Sigmoid colon (tissue), 7 donors: ENCODE measurements around the gene PHF8. TPM values are rescaled to one million over a fixed set of nuclear protein-coding genes. Genes with fewer than 3 reads are reported as not detected.

Experiments used
- DNase-seq: peaks from one replicate; pipeline ENCODE4 v3.0.0-alpha.2; 2019
- H3K27ac ChIP-seq, 4 donors: fragments of 200-600 bp; sonication (generic); one replicate each; pipeline ENCODE4 v1.5.1; 2016 to 2019; ENCODE audit warnings: mild to moderate bottlenecking in 1 of 4
- H3K27me3 ChIP-seq, 3 donors: fragments of 200-600 bp; sonication (generic); one replicate each; pipeline ENCODE4 v1.5.1; 2019; ENCODE audit warnings: mild to moderate bottlenecking in 1 of 3
- H3K36me3 ChIP-seq, 4 donors: fragments of 200-600 bp; sonication (generic); one replicate each; pipeline ENCODE4 v1.5.1; 2016 to 2019
- H3K4me1 ChIP-seq, 4 donors: fragments of 200-600 bp; sonication (generic); one replicate each; pipeline ENCODE4 v1.5.1; 2017 to 2019
- H3K4me3 ChIP-seq, 4 donors: fragments of 200-600 bp; sonication (generic); one replicate each; pipeline ENCODE4 v1.5.1; 2017 to 2019; ENCODE audit warnings: mild to moderate bottlenecking in 2 of 4, moderate library complexity in 1 of 4
- H3K9me3 ChIP-seq, 4 donors: fragments of 200-600 bp in 3 of 4; sonication (generic) in 3 of 4; one replicate each; pipeline versions ENCODE4 v1.5.1 to v1.6.1; 2013 to 2019
- CTCF ChIP-seq, 4 experiments: fragments of 450-650 bp in 3 of 4; fragments of 200-600 bp in 1 of 4; IDR thresholded peaks; one replicate each; pipeline ENCODE4 v1.5.1; 2016 to 2019; ENCODE audit warnings: antibody characterized with exemption in 4 of 4, mild to moderate bottlenecking in 3 of 4, moderate library complexity in 2 of 4
- EP300 ChIP-seq, 4 donors: sonication (generic); formaldehyde crosslinking; IDR thresholded peaks; one replicate each; pipeline ENCODE4 v1.6.1; 2017; ENCODE audit warnings: antibody characterized with exemption in 4 of 4
- POLR2A ChIP-seq, 2 donors: fragments of 450-650 bp; IDR thresholded peaks; one replicate each; pipeline ENCODE4 v1.6.1; 2016; ENCODE audit warnings: antibody characterized with exemption in 2 of 2, mild to moderate bottlenecking in 2 of 2, moderate library complexity in 2 of 2
- POLR2AphosphoS5 ChIP-seq, 4 donors: sonication (generic); formaldehyde crosslinking; IDR thresholded peaks; one replicate each; pipeline ENCODE4 v1.6.1; 2017; ENCODE audit warnings: antibody characterized with exemption in 4 of 4
- WGBS, 2 donors: extraction: QIAGEN DNeasy Blood & Tissue Kit; methylation state at CpG; one replicate each; pipeline ENCODE4 v1.1.7; 2013; 5-methylcytosine and 5-hydroxymethylcytosine counted together
- intact Hi-C: fragments of 100-400 bp; cut with DNase I; formaldehyde crosslinking; loops from one replicate; pipeline ENCODE4 v1.15.1; 2023
- polyA plus RNA-seq, 3 donors: library from polyadenylated mRNA; stranded (reverse); fragments of 200-250 nt; gene quantifications; one replicate each; pipeline ENCODE4 v1.2.3, GENCODE V29; 2013
- total RNA-seq, 4 donors: library from RNA; depleted of rRNA; stranded (reverse); fragments of >200 nt; gene quantifications; one replicate each; pipeline ENCODE4 v1.1.0, GENCODE V29; 2016
- donor health status: healthy with polysubstance abuse.
- donor health status: Bipolar disorder and iron deficiency.
- donor health status: healthy.

Gene PHF8
- total and polyA plus RNA-seq, 7 donors: 4.4 to 44.9 (median 15.3) TPM

- Histone ChIP-seq H3K27me3 (no peaks in the 10 kb centered on the region), H3K36me3 (peaks cover 0 to 3% (median 0%) of the 10 kb centered on the region in 4 donors), H3K4me1 (no peaks in the 10 kb centered on the region), H3K9me3 (no peaks in the 10 kb centered on the region), H3K27ac (no peak overlapping the region), H3K4me3 (no peak overlapping the region)
- 74 to 87% methylated on average over 2 of the region's 2 CpGs for WGBS, 2 donors
- TF ChIP-seq CTCF (IDR thresholded peaks at IDR 0.05) (no peak), EP300 (IDR thresholded peaks at IDR 0.05) (no peak), POLR2A (IDR thresholded peaks at IDR 0.05) (no peak), POLR2AphosphoS5 (IDR thresholded peaks at IDR 0.05) (no peak)
- intact Hi-C loops: no loop called here
- no peak for DNase-seq
These were observed 23.5 kb upstream of the PHF8 start for GRCh38 chrX:54067766-54068165.

GRCh38 chrX:54066841-54067240 lies 22.6 kb upstream of the PHF8 start:
- no peak for DNase-seq
- Histone ChIP-seq H3K36me3 (no peaks in the 10 kb centered on the region), H3K4me3 (no peak overlapping the region), H3K27me3 (no peaks in the 10 kb centered on the region), H3K9me3 (no peaks in the 10 kb centered on the region), H3K27ac (no peak overlapping the region), H3K4me1 (no peaks in the 10 kb centered on the region)
- TF ChIP-seq EP300 (IDR thresholded peaks at IDR 0.05) (no peak), POLR2AphosphoS5 (IDR thresholded peaks at IDR 0.05) (no peak), POLR2A (IDR thresholded peaks at IDR 0.05) (no peak), CTCF (IDR thresholded peaks at IDR 0.05) (no peak)
- intact Hi-C loops: no loop called here

- WGBS, 2 donors: 82 to 87% methylated on average over 3 of the region's 3 CpGs
- Histone ChIP-seq H3K36me3 (no peaks in the 10 kb centered on the region), H3K9me3 (no peaks in the 10 kb centered on the region), H3K27ac (no peak overlapping the region), H3K4me3 (no peak overlapping the region), H3K27me3 (no peaks in the 10 kb centered on the region), H3K4me1 (no peaks in the 10 kb centered on the region)
- intact Hi-C loops: no loop called here
- no peak for DNase-seq
- TF ChIP-seq CTCF (IDR thresholded peaks at IDR 0.05): no peak
- no peak for TF ChIP-seq POLR2A (IDR thresholded peaks at IDR 0.05)
- TF ChIP-seq EP300 (IDR thresholded peaks at IDR 0.05): no peak
- no peak for TF ChIP-seq POLR2AphosphoS5 (IDR thresholded peaks at IDR 0.05)
These were observed 20.3 kb upstream of the PHF8 start for GRCh38 chrX:54064564-54064963.

- Histone ChIP-seq H3K27ac (no peak overlapping the region), H3K4me1 (no peaks in the 10 kb centered on the region), H3K36me3 (no peaks in the 10 kb centered on the region), H3K9me3 (no peaks in the 10 kb centered on the region), H3K27me3 (no peaks in the 10 kb centered on the region), H3K4me3 (no peak overlapping the region)
- no peak for DNase-seq
- TF ChIP-seq POLR2A (IDR thresholded peaks at IDR 0.05) (no peak), EP300 (IDR thresholded peaks at IDR 0.05) (no peak), CTCF (IDR thresholded peaks at IDR 0.05) (no peak), POLR2AphosphoS5 (IDR thresholded peaks at IDR 0.05) (no peak)
- intact Hi-C loops: no loop called here
- 87 to 89% methylated on average over 2 of the region's 2 CpGs for WGBS, 2 donors
These were observed 19.1 kb upstream of the PHF8 start for GRCh38 chrX:54063361-54063760.

GRCh38 chrX:54049801-54050200 lies 5.5 kb upstream of the PHF8 start:
- Histone ChIP-seq H3K9me3 (no peaks in the 10 kb centered on the region), H3K4me1 (no peaks in the 10 kb centered on the region), H3K27me3 (no peaks in the 10 kb centered on the region), H3K4me3 (no peak overlapping the region), H3K27ac (no peak overlapping the region), H3K36me3 (no peaks in the 10 kb centered on the region)
- DNase-seq: no peak
- intact Hi-C loops: loop anchor here (10.0 kb wide), 3 partner anchors 305 to 585 kb away; partner anchors contain the start of genes GNL3L and WNK3
- 33 to 49% methylated on average over 3 of the region's 3 CpGs for WGBS, 2 donors
- TF ChIP-seq CTCF (IDR thresholded peaks at IDR 0.05): no peak
- no peak for TF ChIP-seq POLR2A (IDR thresholded peaks at IDR 0.05)
- no peak for TF ChIP-seq POLR2AphosphoS5 (IDR thresholded peaks at IDR 0.05)
- no peak for TF ChIP-seq EP300 (IDR thresholded peaks at IDR 0.05)
